K562 (cell line): ENCODE data around the gene ZFYVE28. TPM values are rescaled to one million over a fixed set of nuclear protein-coding genes. Genes with fewer than 3 reads are reported as not detected.

ENCODE experiments used
- ATAC-seq: fragments of 200-7000 bp; cut with Tn5 transposase; 3 replicates; pipeline ENCODE4 v1.9.1; 2020; ENCODE audit warnings: moderate library complexity
- BruUV-seq: library from RNA; stranded (reverse); fragments of 400-500 nt; replicated peaks from 2 replicates; lab custom pipeline; 2021; lab: Mats Ljungman, UMichigan
- CTCF ChIA-PET: fragments of 300-600 bp; formaldehyde crosslinking; extraction: SDS; loops from one replicate; lab custom pipeline; 2021; ENCODE audit warnings: low intra/inter-chr PET ratio; lab: Yijun Ruan, JAX
- POLR2A ChIA-PET: fragments of 300-600, 350-650 bp; sonication (Branson Sonifier 250); formaldehyde crosslinking; extraction: SDS; loops from one replicate; lab custom pipeline; 2021; ENCODE audit warnings: antibody characterized with exemption, inconsistent platforms; lab: Yijun Ruan, JAX
- DNase-seq, 4 experiments: peaks; one replicate each; pipeline versions ENCODE4 v3.0.0 to v3.0.0-alpha.2; 2011 to 2018; ENCODE audit warnings: low spot score in 3 of 4, mixed read lengths in 3 of 4; ENCODE audit errors: extremely low read depth in 1 of 4
- FAIRE-seq: peaks from 2 replicates; lab custom pipeline; 2011; peaks lifted over from hg19 to GRCh38; lab: Jason Lieb, UNC
- H2AFZ ChIP-seq: 2 replicates; pipeline ENCODE4 v1.6.0; 2011; ENCODE audit warnings: low read depth, low read length, control low read depth, inconsistent platforms
- H3K27ac ChIP-seq: fragments of 200-600 bp; 3 replicates; pipeline ENCODE4 v1.8.0; 2011; ENCODE audit warnings: low read depth, mild to moderate bottlenecking, control low read depth, inconsistent platforms, low read length, moderate library complexity, mixed read lengths; ENCODE audit errors: extremely low read depth
- H3K27me3 ChIP-seq, 2 experiments: fragments of 300-600 bp in 1 of 2; 2 replicates in 1 of 2; 3 replicates in 1 of 2; pipeline versions ENCODE4 v1.6.0 to v1.8.0; 2011; ENCODE audit warnings: inconsistent platforms in 2 of 2, low read length in 2 of 2, mild to moderate bottlenecking in 1 of 2, mixed read lengths in 1 of 2, moderate library complexity in 1 of 2; ENCODE audit not compliant: control insufficient read depth in 2 of 2, insufficient read depth in 2 of 2
- H3K36me3 ChIP-seq: fragments of 300-600 bp; 3 replicates; pipeline ENCODE4 v1.8.0; 2011; ENCODE audit warnings: mild to moderate bottlenecking, low read length, inconsistent platforms; ENCODE audit not compliant: control insufficient read depth, insufficient read depth
- H3K4me1 ChIP-seq, 2 experiments: fragments of 200-600 bp in 1 of 2; replicated peaks in 1 of 2; 2 replicates in 1 of 2; 3 replicates in 1 of 2; pipeline versions ENCODE4 v1.5.1 to v1.8.0; 2011; ENCODE audit warnings: inconsistent platforms in 2 of 2, low read length in 2 of 2, mild to moderate bottlenecking in 1 of 2, mixed read lengths in 1 of 2, moderate library complexity in 1 of 2; ENCODE audit not compliant: control insufficient read depth in 2 of 2, insufficient read depth in 2 of 2
- H3K4me2 ChIP-seq: 2 replicates; pipeline ENCODE4 v1.6.1; 2011; ENCODE audit warnings: low read length, control low read depth, inconsistent platforms, mixed read lengths; ENCODE audit not compliant: insufficient read depth
- H3K4me3 ChIP-seq: fragments of 200-600 bp; sonication (generic), shearing (Covaris generic); 2 replicates; pipeline ENCODE4 v1.5.1; 2016; ENCODE audit warnings: control low read depth, inconsistent platforms
- H3K79me2 ChIP-seq: fragments of 200-600 bp; 3 replicates; pipeline ENCODE4 v1.8.0; 2011; ENCODE audit warnings: low read length, inconsistent platforms; ENCODE audit not compliant: control insufficient read depth, insufficient read depth
- H3K9ac ChIP-seq, 2 experiments: 2 replicates each; pipeline versions ENCODE4 v1.6.0 to v1.6.1; 2011; ENCODE audit warnings: low read depth in 2 of 2, low read length in 2 of 2, control low read depth in 1 of 2, inconsistent platforms in 1 of 2, mild to moderate bottlenecking in 1 of 2, mixed read lengths in 1 of 2; ENCODE audit not compliant: insufficient read depth in 1 of 2
- H3K9me1 ChIP-seq: one replicate; pipeline ENCODE4 v1.6.0; 2011; ENCODE audit warnings: inconsistent platforms, mild to moderate bottlenecking, low read length, moderate library complexity; ENCODE audit not compliant: control insufficient read depth, insufficient read depth
- H3K9me3 ChIP-seq: replicated peaks from 2 replicates; pipeline ENCODE4 v1.5.1; 2011; ENCODE audit warnings: low read depth, low read length, inconsistent platforms; ENCODE audit not compliant: control insufficient read depth, insufficient read depth
- H4K20me1 ChIP-seq: replicated peaks from 2 replicates; pipeline ENCODE4 v1.6.1; 2011; ENCODE audit warnings: low read length, inconsistent platforms, mixed read lengths; ENCODE audit not compliant: control insufficient read depth, insufficient read depth
- BDP1 ChIP-seq: IDR thresholded peaks from 3 replicates; pipeline ENCODE4 v1.6.1; 2011; ENCODE audit not compliant: insufficient read length, insufficient read depth
- GMEB1 ChIP-seq: fragments of 250-450 bp; sonication (Bioruptor Pico); IDR thresholded peaks from 2 replicates; pipeline ENCODE4 v1.4.0; 2020; ENCODE audit warnings: mild to moderate bottlenecking
- GTF2F1 ChIP-seq: IDR thresholded peaks from 2 replicates; pipeline ENCODE4 v1.6.1; 2011; ENCODE audit warnings: low read depth, low read length, improper control_type of control experiment
- HNRNPK ChIP-seq: fragments of 200-400 bp; formaldehyde crosslinking; IDR thresholded peaks from one replicate; pipeline ENCODE4 v1.6.1; 2018; ENCODE audit warnings: mild to moderate bottlenecking, low read depth, low read length; ENCODE audit not compliant: poor library complexity, severe bottlenecking
- KAT7 ChIP-seq: sonication (generic); formaldehyde crosslinking; IDR thresholded peaks from 2 replicates; pipeline ENCODE4 v1.8.0; 2022; ENCODE audit warnings: missing genetic modification reagents, mild to moderate bottlenecking, borderline replicate concordance
- NBN ChIP-seq: fragments of 450-650 bp; IDR thresholded peaks from 2 replicates; pipeline ENCODE4 v1.6.1; 2016; ENCODE audit warnings: low read depth, mild to moderate bottlenecking
- RBM39 ChIP-seq: fragments of 200-400 bp; formaldehyde crosslinking; optimal IDR thresholded peaks from 2 replicates; pipeline ENCODE3; 2018; ENCODE audit warnings: low read depth, low read length
- RUNX1 ChIP-seq: sonication (generic); IDR thresholded peaks from 2 replicates; pipeline ENCODE4 v1.6.1; 2016; ENCODE audit warnings: antibody characterized with exemption, low read depth
- SMAD3 ChIP-seq: fragments of 450-650 bp; formaldehyde crosslinking; conservative IDR thresholded peaks from 2 replicates; pipeline ENCODE4 v1.4.0; 2020; ENCODE audit warnings: mild to moderate bottlenecking
- SMARCB1 ChIP-seq: IDR thresholded peaks from 2 replicates; pipeline ENCODE4 v1.6.1; 2011; ENCODE audit warnings: improper control_type of control experiment, low read depth; ENCODE audit not compliant: insufficient read length
- STAT5B ChIP-seq: fragments of 250-450 bp; sonication (Bioruptor Pico); IDR thresholded peaks from 2 replicates; pipeline ENCODE4 v1.8.0; 2021; ENCODE audit warnings: mild to moderate bottlenecking, inconsistent platforms
- YBX1 ChIP-seq: fragments of 450-650 bp; IDR thresholded peaks from 2 replicates; pipeline ENCODE4 v1.7.1; 2016; ENCODE audit warnings: mild to moderate bottlenecking
- ZBED1 ChIP-seq: IDR thresholded peaks from 2 replicates; pipeline ENCODE4 v1.6.1; 2014
- ZFP30 ChIP-seq: fragments of 250-450 bp; sonication (Bioruptor Pico); IDR thresholded peaks from 2 replicates; pipeline ENCODE4 v1.8.0; 2022; ENCODE audit warnings: moderate library complexity, mild to moderate bottlenecking, inconsistent platforms, borderline replicate concordance
- ZNF174 ChIP-seq: fragments of 250-450 bp; sonication (Bioruptor Pico); IDR thresholded peaks from 2 replicates; pipeline ENCODE4 v1.4.0; 2020; ENCODE audit warnings: mild to moderate bottlenecking
- ZNF347 ChIP-seq: fragments of 450-650 bp; formaldehyde crosslinking; IDR thresholded peaks from 2 replicates; pipeline ENCODE4 v1.4.0; 2020; ENCODE audit warnings: low read depth, mild to moderate bottlenecking, moderate library complexity
- ZNF512 ChIP-seq: IDR thresholded peaks from 2 replicates; pipeline ENCODE4 v1.6.1; 2016; ENCODE audit warnings: missing genetic modification characterization, missing compliant biosample characterization
- ZNF764 ChIP-seq: fragments of 250-450 bp; sonication (Bioruptor Pico); IDR thresholded peaks from 2 replicates; pipeline ENCODE4 v1.4.0; 2020; ENCODE audit warnings: low read depth, mild to moderate bottlenecking, moderate library complexity
- ZNF830 ChIP-seq: fragments of 250-450 bp; sonication (Bioruptor Pico); IDR thresholded peaks from 2 replicates; pipeline ENCODE4 v1.5.0; 2021; ENCODE audit warnings: mild to moderate bottlenecking
- WGBS: fragments of 100-300 bp; shearing (Covaris generic); methylation state at CpG from one replicate; pipeline ENCODE4 v1.1.6; 2016; ENCODE audit warnings: low coverage, mixed read lengths; ENCODE audit not compliant: insufficient coverage; ENCODE audit errors: missing lambda C conversion rate; 5-methylcytosine and 5-hydroxymethylcytosine counted together
- in situ Hi-C: fragments of 300-500 bp; cut with MboI; formaldehyde crosslinking; loops from 4 replicates; pipeline ENCODE4 v1.15.0; 2018; ENCODE audit warnings: inconsistent platforms, mixed read lengths
- intact Hi-C: fragments of 100-400 bp; cut with micrococcal nuclease; formaldehyde crosslinking; loops from 2 replicates; pipeline ENCODE4 v1.14.2; 2022
- polyA plus RNA-seq, 8 experiments: library from polyadenylated mRNA; depleted of rRNA in 4 of 8; stranded (reverse) in 5 of 8; unstranded in 3 of 8; fragments of >200 nt; fragmentation: Nextera tagmentation in 2 of 8; fragmentation: Illumina TruSeq in 1 of 8; extraction: Ambion mirVana in 2 of 8; extraction: Trizol in 1 of 8; gene quantifications; 2 replicates each; pipeline versions ENCODE4 v1.2.1 to v1.2.3, GENCODE V29; 2011 to 2014; ENCODE audit warnings: inconsistent platforms in 1 of 8, missing spikeins in 1 of 8
- total RNA-seq, 7 experiments: library from RNA; depleted of rRNA in 6 of 7; stranded (reverse); fragments of >200 nt in 6 of 7; fragmentation: Illumina TruSeq in 2 of 7; extraction: Trizol in 2 of 7; gene quantifications; 2 replicates each; pipeline versions ENCODE4 v1.2.1 to v1.2.3, GENCODE V29; 2011 to 2021; ENCODE audit warnings: low replicate concordance in 1 of 7

ZFYVE28 gene
- total and polyA plus RNA-seq, 9 of the 15 experiments (the other 6 are each of a cell fraction or from before 2014, with no cell fraction given): 1.3 to 24.8 (median 8.9) TPM

GRCh38 chr4:2257361-2258081 is 160.9 kb downstream of the ZFYVE28 start:
- 66% methylated on average over 14 of the region's 14 CpGs for WGBS
- CTCF ChIA-PET: no interaction called here
- no peaks in the 10 kb centered on the region for H4K20me1 ChIP-seq

More at GRCh38 chr4:2257361-2258081, 160.9 kb downstream of the ZFYVE28 start:
- Histone ChIP-seq H3K27me3 (no peaks in the 10 kb centered on the region), H3K9me1 (no peaks in the 10 kb centered on the region), H3K27ac (no peak overlapping the region), H3K36me3 (no peaks in the 10 kb centered on the region), H3K4me2 (no peak overlapping the region), H3K9me3 (no peaks in the 10 kb centered on the region), H3K9ac (peak overlapping the region in 1 of 2 experiments; percentile 85; a peak in 2 of 4 replicates), H3K4me1 (peaks cover 6 to 74% of the 10 kb centered on the region in 2 experiments; a peak in 4 of 5 replicates), H3K79me2 (peaks cover 5% of the 10 kb centered on the region; the same call in 1 of the 3 replicates), H3K4me3 (no peak overlapping the region), H2AFZ (no peak overlapping the region)
- no TSS peak for BruUV-seq
- no peak for TF ChIP-seq BDP1
- TF ChIP-seq ZNF174 (CRISPR knock-in tag): no peak
- TF ChIP-seq YBX1: no peak
- TF ChIP-seq KAT7: no peak
- no peak for TF ChIP-seq ZBED1
- TF ChIP-seq GTF2F1: no peak
- no peak for TF ChIP-seq RUNX1
- no peak for TF ChIP-seq SMAD3 (CRISPR knock-in tag)
- TF ChIP-seq ZNF830 (CRISPR knock-in tag): no peak
- TF ChIP-seq SMARCB1: no peak
- TF ChIP-seq HNRNPK: no peak
- TF ChIP-seq GMEB1 (CRISPR knock-in tag): no peak
- no peak for TF ChIP-seq STAT5B (CRISPR knock-in tag)
- TF ChIP-seq ZNF347 (CRISPR knock-in tag): no peak
- no peak for TF ChIP-seq ZFP30 (CRISPR knock-in tag)
- TF ChIP-seq ZNF512: no peak
- no peak for TF ChIP-seq NBN
- TF ChIP-seq ZNF764 (CRISPR knock-in tag): no peak
- TF ChIP-seq RBM39: no peak
- ATAC-seq: no peak
- POLR2A ChIA-PET: interaction anchor here (0.6 to 2.3 kb wide), 10 partner anchors 9 to 212 kb away, joined by 3 to 10 read pairs (median 4); partner anchors contain the start of gene RNF4
- in situ Hi-C loops: no loop called here
- intact Hi-C loops: no loop called here
- DNase-seq: no peak
- FAIRE-seq: no peak
